AG10803 (cell line): ENCODE results near the gene RNU7-1.

ENCODE experiments used
- DNase-seq: peaks from one replicate; pipeline ENCODE4 v3.0.0; 2010; ENCODE audit warnings: low read depth
- H3K4me3 ChIP-seq: 2 replicates; pipeline ENCODE4 v1.5.1; 2011; ENCODE audit warnings: mild to moderate bottlenecking, low read length, control low read depth
- CTCF ChIP-seq: conservative IDR thresholded peaks from 2 replicates; pipeline ENCODE4 v1.5.1; 2011; ENCODE audit warnings: mild to moderate bottlenecking, low read length, control low read depth, inconsistent platforms

Gene RNU7-1

GRCh38 chr12:6946033-6946919, 2.7 kb downstream of the RNU7-1 start:
- no peak for DNase-seq
- no peak overlapping the region for H3K4me3 ChIP-seq
- TF ChIP-seq CTCF, result no peak

- no peak for DNase-seq
- no peak overlapping the region for H3K4me3 ChIP-seq
- TF ChIP-seq CTCF, result no peak
These were observed 3.3 kb downstream of the RNU7-1 start for GRCh38 chr12:6946920-6947374.

- TF ChIP-seq CTCF, result no peak
- H3K4me3 ChIP-seq, result no peak overlapping the region
- no peak for DNase-seq
These were observed 4.0 kb downstream of the RNU7-1 start for GRCh38 chr12:6947615-6948014.

GRCh38 chr12:6948873-6949594, 5.4 kb downstream of the RNU7-1 start:
- no peak; the same call in 1 of the 2 replicates for TF ChIP-seq CTCF
- no peak for DNase-seq
- no peak overlapping the region for H3K4me3 ChIP-seq

- no peak for DNase-seq
- no peak overlapping the region for H3K4me3 ChIP-seq
- no peak; the same call in 1 of the 2 replicates for TF ChIP-seq CTCF
These were observed 6.8 kb downstream of the RNU7-1 start for GRCh38 chr12:6950401-6950801.

GRCh38 chr12:6950811-6951540, 7.4 kb downstream of the RNU7-1 start, which contains the start of gene PTPN6:
TSS of gene PTPN6 (plus strand) at chr12:6951356. CDS start at chr12:6951513, 157 bp downstream.
- DNase-seq, result no peak
- TF ChIP-seq CTCF, result no peak
- H3K4me3 ChIP-seq, result no peak within 1 kb of the TSS
